Medulla oblongata (tissue), 1 donor: Measurements from ENCODE around the gene ZNF766.
"Not testable (repeated sequence)": the region's sequence is repeated elsewhere in the genome, so short reads cannot be mapped to it uniquely, and the experiment has no call there.

ENCODE experiments used
- DNase-seq: peaks from one replicate; pipeline ENCODE4 v3.0.0-alpha.2; 2015; ENCODE audit errors: extremely low spot score

ZNF766 gene

GRCh38 chr19:52275988-52276387 lies 6.6 kb downstream of the ZNF766 start:
- DNase-seq = no peak

- no peak for DNase-seq
Measured at GRCh38 chr19:52277471-52277870, 8.1 kb downstream of the ZNF766 start.

- no peak for DNase-seq
Measured at GRCh38 chr19:52286256-52286655, 16.9 kb downstream of the ZNF766 start.

- no peak for DNase-seq
Measured at GRCh38 chr19:52291781-52292180, 22.4 kb downstream of the ZNF766 start.

GRCh38 chr19:52292946-52293345 lies 23.6 kb downstream of the ZNF766 start:
- not testable (repeated sequence) for DNase-seq

GRCh38 chr19:52296400-52296772 lies 27.0 kb downstream of the ZNF766 start:
- DNase-seq = no peak

GRCh38 chr19:52296773-52297600 lies 27.6 kb downstream of the ZNF766 start, which contains the start of gene ZNF480:
ZNF480 (plus strand) TSS chr19:52297169; CDS start chr19:52300413, 3,244 bp downstream.
- DNase-seq = peak; percentile 87

- DNase-seq = peak; percentile 3
Measured at GRCh38 chr19:52297601-52298364, 28.4 kb downstream of the ZNF766 start.

- DNase-seq = no peak
Measured at GRCh38 chr19:52307275-52307674, 37.9 kb downstream of the ZNF766 start.

- no peak for DNase-seq
Measured at GRCh38 chr19:52322429-52322828, 53.0 kb downstream of the ZNF766 start.

- DNase-seq = no peak
Measured at GRCh38 chr19:52331757-52332156, 62.4 kb downstream of the ZNF766 start.

- DNase-seq = no peak
Measured at GRCh38 chr19:52335768-52336116, 66.4 kb downstream of the ZNF766 start.

- peak; percentile 93 for DNase-seq
Measured at GRCh38 chr19:52336117-52336790, 66.9 kb downstream of the ZNF766 start, which contains the start of gene ZNF610. ZNF610 (plus strand) TSS chr19:52336243; CDS start chr19:52349173, 12,930 bp downstream.

GRCh38 chr19:52336791-52337381 lies 67.5 kb downstream of the ZNF766 start:
- DNase-seq = no peak

- not testable (repeated sequence) for DNase-seq
Measured at GRCh38 chr19:52339022-52339421, 69.6 kb downstream of the ZNF766 start.

- DNase-seq = peak; percentile 62
Measured at GRCh38 chr19:52343548-52343947, 74.2 kb downstream of the ZNF766 start.

- no peak for DNase-seq
Measured at GRCh38 chr19:52345162-52345561, 75.8 kb downstream of the ZNF766 start.
